GM18858 (cell line): ENCODE results near the gene CACNB4.

Experiments used
- ATAC-seq: cut with Tn5 transposase; IDR thresholded peaks from one replicate; pipeline ENCODE4 v1.9.1; 2021; ENCODE audit not compliant: unreplicated experiment

Gene CACNB4

DNA sequence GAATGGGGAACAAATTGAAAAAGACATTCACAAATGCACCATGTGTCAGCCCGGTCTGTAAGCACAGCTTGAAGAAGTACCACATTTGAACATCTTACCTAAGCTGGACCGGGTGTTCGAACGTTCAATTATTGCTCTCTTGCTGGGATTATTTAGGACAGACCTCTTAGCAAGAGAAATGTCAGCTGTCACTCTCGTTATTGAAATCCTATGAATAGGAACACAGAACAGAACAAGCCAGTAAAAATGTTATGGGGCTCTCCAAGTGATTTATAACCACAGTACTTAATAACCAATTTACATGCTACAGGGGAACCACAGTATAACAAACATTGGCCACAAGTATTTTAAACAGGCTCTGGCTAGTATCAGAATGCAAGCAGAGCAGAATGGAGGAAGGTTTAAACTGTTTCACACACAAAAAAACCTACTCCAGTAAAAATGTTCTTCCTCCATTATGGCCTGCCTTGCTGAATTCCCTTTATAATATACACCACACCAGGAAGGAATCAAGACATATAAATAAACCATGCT lies 238.2 kb downstream of the CACNB4 start:
- ATAC-seq, result no peak

DNA sequence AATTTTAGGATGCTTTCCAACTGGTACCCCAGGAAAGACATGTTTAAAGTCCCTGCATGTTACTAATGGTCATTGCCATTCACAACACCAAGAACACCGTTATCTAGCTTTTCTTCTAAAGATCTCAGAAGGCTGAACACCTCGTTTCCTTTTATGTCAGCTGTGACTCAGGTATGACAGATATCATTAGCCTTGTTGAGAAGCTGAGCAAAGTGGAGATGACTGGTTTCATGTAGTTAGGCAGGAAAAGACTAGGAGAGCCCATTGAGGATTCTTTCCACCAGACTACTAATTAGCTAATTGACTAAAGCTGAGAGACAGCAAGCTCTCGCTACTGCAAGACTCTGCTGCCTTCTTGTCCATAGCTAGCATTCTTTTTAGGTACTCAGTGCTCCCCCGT lies 238.6 kb downstream of the CACNB4 start:
- ATAC-seq, result no peak

DNA sequence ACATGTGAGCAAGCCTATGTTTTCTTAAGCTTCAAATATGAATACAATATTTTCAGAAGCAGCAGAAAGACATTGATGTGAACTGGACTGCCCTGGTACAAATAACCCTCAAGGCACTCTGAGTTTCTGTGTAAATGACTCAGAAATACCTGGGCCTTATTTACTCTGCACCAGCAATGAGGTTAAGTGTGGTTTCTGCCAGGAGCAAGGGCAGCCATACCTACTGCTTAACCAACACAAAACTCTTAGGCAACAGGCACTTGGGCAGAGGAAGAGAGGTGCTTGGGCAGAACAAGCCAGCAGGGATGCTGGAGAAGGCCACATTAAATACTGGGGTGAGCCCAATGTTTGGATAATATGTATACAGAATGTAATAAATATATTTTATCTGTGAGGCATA lies 241.2 kb downstream of the CACNB4 start:
- ATAC-seq, result no peak

DNA sequence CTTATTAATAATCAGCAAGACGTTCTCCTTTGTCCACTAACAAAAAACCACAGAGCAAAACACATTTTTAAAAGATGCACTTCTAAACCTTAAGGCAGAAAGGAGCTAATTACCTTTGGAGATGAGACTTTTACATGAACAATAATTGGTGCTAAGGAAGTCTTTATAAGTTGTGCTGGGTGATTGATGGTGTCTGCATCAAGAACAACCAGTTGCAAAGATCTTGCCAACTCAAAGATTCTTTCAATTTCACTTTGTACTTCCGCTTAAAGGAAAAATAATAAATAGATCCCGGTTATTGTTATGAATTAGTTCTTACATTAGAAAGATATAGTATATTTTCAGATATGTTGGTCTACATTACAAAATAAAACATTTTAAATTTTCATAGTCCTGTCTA lies 243.7 kb downstream of the CACNB4 start:
- ATAC-seq, result no peak

DNA sequence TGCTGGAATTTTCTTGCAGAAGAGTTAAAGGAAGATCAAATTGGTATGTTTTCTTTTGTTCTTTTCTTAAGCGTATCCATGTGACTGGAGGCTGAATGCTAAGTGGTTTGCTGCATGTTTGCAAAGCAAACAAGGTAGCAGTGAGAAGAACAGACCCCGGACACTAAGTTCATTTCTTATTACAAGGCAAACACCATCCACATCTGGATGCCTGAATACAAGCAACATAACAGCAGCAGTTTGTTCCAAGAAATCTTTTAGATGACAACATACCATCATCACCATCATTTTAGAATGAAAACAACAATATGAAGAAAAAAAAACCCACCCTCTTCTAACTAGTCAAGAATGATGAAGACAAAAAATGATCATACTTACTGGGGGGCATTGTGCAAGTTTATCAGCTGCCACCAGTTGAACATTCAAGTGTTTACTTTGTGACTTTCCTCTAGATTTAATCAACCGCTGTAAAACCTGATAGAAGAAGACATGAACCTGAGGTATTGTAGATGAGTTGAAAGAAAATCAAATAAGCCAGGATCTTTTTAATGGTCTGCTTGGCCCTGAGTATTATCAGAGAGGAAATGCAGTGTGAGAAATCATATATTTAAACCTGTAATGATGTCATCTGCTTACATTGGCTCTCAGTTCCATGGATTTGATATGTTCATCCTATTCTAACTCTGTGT lies 245.6 kb downstream of the CACNB4 start:
- ATAC-seq, result no peak

DNA sequence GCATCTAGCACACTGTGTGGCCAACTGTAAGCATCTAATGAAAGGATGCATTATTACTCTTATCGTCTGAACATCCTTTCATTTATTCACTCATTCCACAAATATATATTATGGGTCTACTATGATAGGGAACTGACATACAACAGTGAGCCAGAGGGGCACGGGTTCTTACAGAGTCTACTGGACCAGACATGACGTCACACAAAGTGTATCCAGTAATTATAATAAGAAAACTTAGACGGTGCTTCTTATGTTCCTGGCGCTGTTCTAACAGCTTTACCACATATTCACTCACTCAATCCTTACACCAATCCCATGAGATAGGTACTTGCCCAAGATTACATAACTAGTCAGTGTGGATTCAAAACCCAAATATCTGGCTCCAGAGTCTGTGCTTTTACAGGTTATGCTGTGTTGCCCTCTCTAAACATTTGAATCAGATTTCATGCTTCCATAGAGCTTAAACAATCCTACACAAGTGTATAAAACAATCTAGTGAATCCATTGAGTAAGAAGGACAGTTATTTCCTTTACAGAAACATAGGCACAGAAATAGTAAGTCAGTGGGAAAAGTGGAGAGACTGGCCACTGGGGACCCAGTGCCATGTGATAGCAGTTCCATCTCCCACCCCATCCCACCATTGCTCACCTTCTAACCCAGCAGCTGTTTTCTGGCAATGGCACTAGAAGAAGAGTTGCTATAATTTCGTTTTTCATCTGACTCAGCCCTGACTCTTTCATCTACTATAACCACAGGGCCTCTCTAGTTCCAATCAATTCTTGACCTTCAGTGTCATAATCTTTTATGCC lies 246.4 kb downstream of the CACNB4 start:
- ATAC-seq, result no peak

DNA sequence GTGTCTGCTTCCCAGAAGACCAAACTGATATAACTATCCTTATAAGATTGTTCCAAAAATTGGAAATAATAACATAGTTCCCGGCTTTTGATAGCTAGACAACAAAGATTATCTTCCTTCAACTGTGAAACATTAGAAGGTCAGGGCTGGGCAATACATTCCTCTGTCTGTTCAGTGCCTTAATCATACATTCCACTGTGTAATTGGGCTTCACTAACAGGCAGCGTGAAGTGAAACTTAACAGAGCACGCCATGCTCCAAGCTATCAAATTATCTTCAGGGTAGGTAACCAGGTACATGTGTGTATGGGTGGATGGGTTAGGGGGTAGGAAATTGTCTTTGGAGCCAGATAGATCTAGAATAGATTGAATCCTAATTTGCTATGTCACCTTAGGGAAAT lies 247.1 kb downstream of the CACNB4 start:
- no peak for ATAC-seq

DNA sequence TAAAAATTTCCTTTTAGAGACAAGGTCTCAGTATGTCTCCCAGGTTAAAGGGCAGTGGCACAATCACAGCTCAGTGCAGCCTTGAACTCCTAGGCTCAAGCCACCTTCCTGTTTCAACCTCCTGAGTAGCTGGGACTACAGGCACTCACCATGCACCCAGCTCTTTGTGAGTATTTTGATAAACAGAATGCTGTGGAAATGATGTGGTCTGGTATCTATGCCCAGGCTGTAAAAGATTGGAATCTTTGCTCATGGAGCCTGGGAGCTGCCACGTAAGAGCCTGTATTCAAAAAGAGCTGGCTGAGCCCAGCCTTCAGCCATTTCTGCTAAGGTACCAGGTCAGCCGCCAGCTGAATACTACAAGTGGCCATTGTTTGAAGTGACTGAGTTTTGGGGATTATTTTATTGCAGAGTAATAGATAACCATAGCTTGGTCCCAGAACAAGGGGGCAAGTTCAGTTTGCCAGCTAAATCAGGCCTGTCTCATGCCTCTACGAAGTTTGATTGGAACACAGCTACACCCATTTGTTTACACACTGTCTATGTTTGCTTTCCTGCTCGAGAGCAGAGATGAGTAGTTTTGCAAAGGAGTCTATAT lies 249.3 kb downstream of the CACNB4 start:
- no peak for ATAC-seq

DNA sequence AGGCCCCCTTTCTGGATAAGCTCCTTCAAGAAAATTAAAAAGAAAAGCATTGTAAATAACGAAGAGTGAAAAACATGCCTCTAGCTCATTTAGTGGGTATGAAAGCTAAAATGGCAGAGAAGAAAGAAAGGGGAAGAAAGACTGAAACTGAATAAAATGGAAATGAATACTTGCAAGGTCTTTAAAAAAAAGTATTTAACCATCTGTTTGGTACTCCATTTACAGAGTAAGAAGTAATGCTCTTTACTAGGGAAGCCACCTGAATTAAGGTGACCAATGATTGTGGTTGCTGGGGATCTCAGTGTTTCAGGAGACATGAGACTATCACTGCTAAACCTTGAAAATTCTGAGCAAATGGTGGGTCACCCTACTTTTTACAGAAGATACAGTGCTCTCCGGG lies 253.0 kb downstream of the CACNB4 start:
- peak; percentile 50 for ATAC-seq

DNA sequence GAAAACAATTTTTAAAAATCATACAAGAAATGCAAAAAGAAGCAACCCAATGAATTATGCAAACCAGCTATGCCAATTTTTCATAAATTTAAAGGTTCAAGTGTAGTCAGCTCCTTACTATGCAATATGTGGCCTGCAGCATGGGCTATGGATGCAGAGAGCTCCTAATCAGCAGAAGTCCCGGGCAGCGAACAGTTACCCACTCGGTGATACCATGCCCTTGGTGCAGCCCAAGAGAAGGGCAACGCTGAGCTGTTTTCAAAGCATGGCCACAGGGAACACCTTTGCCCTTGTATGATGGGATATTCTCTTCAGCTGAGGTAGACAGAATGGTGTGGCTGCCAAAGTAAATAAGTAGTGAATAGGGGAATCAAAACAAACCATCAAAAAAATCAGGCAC lies 253.4 kb downstream of the CACNB4 start:
- ATAC-seq, result no peak

DNA sequence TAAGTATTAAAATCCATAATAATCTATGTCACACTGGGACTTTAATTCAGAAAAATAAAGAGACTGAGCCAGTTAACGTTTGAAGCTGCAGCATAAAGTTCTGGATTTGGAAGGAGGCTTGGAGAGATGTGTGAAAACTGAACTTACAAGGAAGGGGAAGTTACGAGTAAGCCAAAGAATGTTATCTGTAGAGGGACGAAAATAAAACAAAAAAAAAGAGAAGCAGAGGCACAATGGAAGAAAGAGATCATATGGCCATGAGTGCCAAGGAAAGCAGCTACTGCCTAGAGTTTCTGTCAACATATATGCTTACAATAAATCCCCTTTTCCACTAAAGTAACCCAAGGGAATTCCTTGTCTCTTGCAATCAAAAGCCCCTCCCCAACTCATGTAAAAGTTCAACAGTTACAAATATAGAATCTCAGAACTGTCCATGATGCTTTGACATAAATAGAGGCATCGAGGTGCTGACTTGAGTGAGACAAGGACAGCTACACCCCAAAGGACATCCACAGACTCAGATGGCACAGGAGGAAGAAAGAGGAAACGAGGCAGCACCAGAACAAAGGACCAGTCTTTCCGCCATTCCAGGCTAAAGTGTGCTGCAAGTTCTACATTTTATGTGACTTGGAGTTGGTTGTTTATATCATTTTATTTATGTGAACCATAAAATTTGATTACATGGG lies 254.5 kb downstream of the CACNB4 start:
- no peak for ATAC-seq

DNA sequence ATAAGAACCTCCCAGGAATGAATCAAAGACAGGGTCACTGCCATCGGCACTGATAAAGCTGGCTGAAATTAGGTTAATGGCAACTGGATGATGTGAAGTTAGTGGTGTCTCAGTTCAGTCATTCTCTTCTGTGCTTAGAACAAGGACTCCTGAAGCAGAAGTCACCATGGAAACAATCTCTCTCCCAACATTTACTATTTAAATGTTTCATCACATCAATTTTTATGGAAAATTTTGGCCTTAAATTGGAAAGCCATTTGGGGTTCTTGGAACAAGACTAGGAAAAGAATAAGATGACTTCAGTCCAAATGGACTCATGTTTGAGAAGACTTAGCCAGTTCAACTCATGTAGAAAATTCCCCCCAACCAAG lies 255.2 kb downstream of the CACNB4 start:
- no peak for ATAC-seq

DNA sequence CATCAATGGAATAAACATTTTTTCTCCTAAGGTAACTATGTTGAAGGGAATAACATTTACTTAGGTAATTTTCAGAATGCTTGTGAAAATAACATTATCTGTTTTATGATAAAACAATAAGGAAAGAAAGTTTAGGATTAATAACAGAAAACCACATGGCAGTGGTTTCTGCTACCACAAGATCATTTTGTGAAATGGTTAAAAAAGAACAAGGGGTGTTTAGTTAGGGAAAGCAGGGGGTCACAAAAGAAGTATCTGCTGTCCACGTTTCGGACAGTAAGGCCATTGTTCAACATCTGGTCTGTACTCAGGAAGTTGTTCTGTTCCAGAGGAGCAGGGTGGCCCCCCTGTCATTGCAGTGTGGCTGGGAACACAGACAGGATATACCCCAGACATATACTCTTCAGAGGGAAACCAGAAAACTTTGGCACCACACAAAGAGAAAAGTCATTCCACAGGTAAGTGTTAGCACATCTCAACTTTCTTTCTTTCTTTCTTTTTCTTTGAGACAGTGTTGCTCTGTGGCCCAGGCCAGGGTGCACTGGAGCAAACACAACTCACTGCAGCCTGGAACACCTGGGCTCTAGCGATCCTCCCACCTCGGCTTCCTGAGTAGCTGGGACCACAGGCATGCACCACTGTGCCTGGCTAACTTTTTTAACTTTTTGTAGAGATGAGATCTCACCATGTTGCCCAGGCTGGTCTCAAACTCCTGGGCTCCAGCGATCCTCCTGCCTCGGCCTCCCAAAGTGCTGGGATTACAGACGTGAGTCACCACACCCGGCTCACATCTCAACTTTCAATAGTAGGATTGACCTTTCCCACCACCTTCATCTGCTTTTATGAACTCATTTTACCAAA lies 255.8 kb downstream of the CACNB4 start:
- ATAC-seq, result peak; percentile 24

DNA sequence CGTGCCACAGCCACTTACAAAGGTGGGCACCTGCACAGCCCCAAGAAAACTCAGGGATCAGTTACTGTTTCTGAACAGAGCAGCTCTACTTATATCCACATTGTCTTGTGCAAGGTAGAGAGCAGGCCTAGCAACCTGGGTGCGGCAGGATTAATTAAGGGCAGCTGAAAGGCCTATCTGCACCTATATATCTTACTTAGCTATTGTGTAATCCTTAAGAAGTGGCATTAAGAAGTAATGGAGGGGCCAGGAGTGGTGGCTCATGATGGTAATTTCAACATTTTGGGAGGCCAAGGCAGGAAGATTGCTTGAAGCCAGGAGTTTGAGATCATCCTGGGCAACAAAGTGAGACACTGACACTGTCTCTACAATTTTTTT lies 257.8 kb downstream of the CACNB4 start:
- no peak for ATAC-seq

DNA sequence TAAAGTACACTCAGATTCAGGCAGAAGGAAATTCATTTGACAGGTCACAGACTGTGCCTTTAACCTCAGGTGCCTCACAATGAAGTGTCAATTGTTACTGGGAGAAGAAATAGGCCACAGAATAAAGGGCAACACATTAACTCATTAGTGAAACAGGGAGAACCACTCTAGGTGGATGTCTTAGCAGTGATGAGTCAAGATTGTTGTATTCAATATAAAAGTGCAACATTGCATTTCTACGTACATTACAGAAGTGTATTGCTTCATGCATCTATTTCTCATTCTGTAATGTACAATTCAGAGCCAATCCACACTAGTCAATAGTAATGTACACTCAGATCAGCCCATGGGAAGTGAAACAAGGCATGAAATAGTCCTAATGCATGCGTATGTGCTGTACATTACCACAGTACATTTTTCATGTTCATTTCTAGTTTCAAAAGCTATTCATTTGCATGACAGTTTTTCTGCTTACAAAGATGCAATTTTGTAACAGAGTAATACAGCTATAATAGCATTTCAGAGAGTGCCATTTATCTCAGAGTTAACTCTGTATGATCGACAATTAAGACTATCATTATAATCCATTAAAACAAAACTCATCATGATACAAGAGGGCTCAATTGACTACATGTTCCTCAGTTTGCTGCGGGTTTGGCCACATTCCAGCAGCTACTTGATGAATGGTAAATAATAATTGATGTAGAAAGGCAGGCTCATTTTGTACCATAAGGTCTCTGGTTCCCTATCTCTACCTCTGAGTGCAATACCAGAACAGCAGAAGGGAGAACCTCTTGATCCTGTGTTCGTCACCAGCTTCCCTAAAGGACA lies 258.4 kb downstream of the CACNB4 start:
- peak; percentile 96 for ATAC-seq

DNA sequence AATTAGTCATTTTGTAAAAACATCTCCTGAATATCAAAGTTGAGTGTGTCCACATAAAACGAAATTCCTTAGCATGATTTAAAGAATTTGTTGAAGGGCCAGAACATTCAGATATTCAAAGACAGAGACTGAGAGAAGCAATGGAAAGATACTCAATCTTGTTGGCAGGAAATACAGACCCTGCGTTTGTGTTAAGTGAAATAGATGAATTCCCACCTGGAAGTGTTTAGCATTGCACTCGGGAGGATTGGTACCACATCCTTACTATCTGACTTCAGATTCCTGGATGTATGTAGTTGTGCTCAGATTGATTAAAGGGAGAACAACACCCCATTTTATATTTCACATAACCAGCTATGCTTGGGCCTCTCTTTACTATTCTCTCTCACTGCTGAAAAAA lies 260.9 kb downstream of the CACNB4 start:
- no peak for ATAC-seq

DNA sequence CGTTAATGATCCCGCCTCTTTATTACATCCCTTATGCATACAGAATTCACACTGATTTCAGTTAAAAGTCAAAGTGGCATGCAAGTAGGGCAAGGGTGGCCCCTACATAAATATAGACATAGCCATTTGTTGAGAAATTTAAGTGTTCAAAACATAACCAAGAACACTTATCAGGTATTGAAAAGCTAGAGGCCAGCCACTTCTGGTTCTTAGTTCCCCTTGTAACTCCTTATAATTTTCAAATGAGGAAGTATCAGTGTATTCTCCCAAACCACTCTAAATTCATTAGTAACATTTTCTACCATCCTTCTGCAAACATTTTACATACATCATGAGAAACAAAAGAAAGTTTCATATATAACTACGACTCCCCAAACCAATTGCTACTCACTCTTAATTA lies 264.9 kb downstream of the CACNB4 start:
- ATAC-seq, result peak; percentile 75

DNA sequence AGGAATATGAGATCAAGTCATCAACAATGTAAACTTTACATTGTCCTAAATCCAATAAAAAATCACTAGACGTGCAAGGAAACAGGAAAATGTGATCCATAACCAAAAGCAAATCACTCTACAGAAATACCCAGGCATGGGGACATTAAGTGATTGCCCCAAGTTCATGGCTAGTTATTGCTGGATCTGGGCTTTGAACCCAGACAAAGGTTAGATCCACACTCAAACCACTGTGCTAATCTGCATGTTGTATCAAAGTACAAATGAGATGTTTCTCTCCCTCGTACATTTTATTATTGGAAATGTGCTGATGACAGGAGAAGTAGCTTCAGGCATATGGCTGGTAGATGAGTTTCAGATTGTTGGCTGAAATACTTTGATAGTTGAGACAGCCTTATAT lies 267.9 kb downstream of the CACNB4 start:
- no peak for ATAC-seq

DNA sequence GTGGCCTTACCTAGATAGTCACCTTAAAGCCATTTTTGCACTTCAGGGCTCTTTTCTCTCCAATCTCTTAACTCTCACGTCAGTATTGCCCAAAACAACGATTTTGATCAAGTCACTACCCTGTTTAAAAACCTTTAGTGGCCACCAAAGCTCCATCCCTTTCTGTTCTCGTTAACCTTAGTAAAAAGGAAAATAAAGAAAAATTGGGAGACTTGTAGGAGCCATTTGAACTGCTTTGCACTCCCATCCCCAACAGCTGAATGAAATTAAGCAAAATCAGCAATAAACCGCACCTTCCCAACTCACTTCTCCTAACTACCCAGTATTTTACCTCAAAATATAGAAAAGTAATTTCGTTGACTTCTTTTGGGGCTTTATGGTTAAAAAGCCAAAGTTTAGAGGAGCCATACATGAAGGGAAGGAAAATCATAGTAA lies 269.9 kb downstream of the CACNB4 start:
- ATAC-seq, result no peak
